Hepatocyte (in vitro differentiated cells): ENCODE data around the gene DCAF10. TPM values are rescaled to one million over a fixed set of nuclear protein-coding genes. Genes with fewer than 3 reads are reported as not detected.

Experiments used
- DNase-seq: peaks from one replicate; pipeline ENCODE4 v3.0.0-alpha.2; 2016; ENCODE audit warnings: low spot score
- H2AFZ ChIP-seq: fragments of 200-600 bp; sonication (generic); 2 replicates; pipeline ENCODE4 v1.6.0; 2016; ENCODE audit warnings: antibody characterized with exemption, mild to moderate bottlenecking
- H3K27ac ChIP-seq: fragments of 200-600 bp; sonication (generic); 2 replicates; pipeline ENCODE4 v1.5.1; 2016; ENCODE audit warnings: mild to moderate bottlenecking
- H3K27me3 ChIP-seq: fragments of 200-600 bp; sonication (generic); 2 replicates; pipeline ENCODE4 v1.6.1; 2016
- H3K36me3 ChIP-seq: fragments of 200-600 bp; sonication (generic); replicated peaks from 2 replicates; pipeline ENCODE4 v1.5.1; 2016; ENCODE audit warnings: low read depth; ENCODE audit not compliant: insufficient read depth
- H3K4me1 ChIP-seq: fragments of 200-600 bp; sonication (generic); 2 replicates; pipeline ENCODE4 v1.5.1; 2016; ENCODE audit warnings: mild to moderate bottlenecking, moderate library complexity; ENCODE audit not compliant: insufficient read depth
- H3K4me2 ChIP-seq: fragments of 200-600 bp; sonication (generic); 2 replicates; pipeline ENCODE4 v1.6.0; 2016
- H3K4me3 ChIP-seq: fragments of 200-600 bp; sonication (generic); 2 replicates; pipeline ENCODE4 v1.5.1; 2016; ENCODE audit warnings: mild to moderate bottlenecking
- H3K79me2 ChIP-seq: fragments of 200-600 bp; sonication (generic); 2 replicates; pipeline ENCODE4 v1.6.0; 2017; ENCODE audit warnings: mild to moderate bottlenecking
- H3K9me2 ChIP-seq: fragments of 200-600 bp; sonication (generic); replicated peaks from 2 replicates; pipeline ENCODE4 v1.6.0; 2017; ENCODE audit warnings: mild to moderate bottlenecking; ENCODE audit not compliant: insufficient read depth
- H3K9me3 ChIP-seq: fragments of 200-600 bp; sonication (generic); 2 replicates; pipeline ENCODE4 v1.5.1; 2016; ENCODE audit warnings: low read depth, mild to moderate bottlenecking
- H4K20me1 ChIP-seq: fragments of 200-600 bp; sonication (generic); 2 replicates; pipeline ENCODE4 v1.6.0; 2016; ENCODE audit warnings: mild to moderate bottlenecking; ENCODE audit not compliant: insufficient read depth, poor library complexity, severe bottlenecking
- CTCF ChIP-seq: fragments of 200-600 bp; sonication (generic); IDR thresholded peaks from 2 replicates; pipeline ENCODE4 v1.5.1; 2016; ENCODE audit warnings: antibody characterized with exemption, mild to moderate bottlenecking; ENCODE audit not compliant: poor library complexity
- EZH2 ChIP-seq: fragments of 200-600 bp; sonication (generic); IDR thresholded peaks from 2 replicates; pipeline ENCODE4 v1.6.1; 2016; ENCODE audit warnings: antibody characterized with exemption, mild to moderate bottlenecking, borderline replicate concordance
- EZH2phosphoT487 ChIP-seq: fragments of 200-600 bp; sonication (generic); IDR thresholded peaks from one replicate; pipeline ENCODE4 v1.6.1; 2018; ENCODE audit warnings: antibody characterized with exemption, mild to moderate bottlenecking, low read depth, moderate library complexity; ENCODE audit not compliant: unreplicated experiment, severe bottlenecking
- WGBS: methylation state at CpG from one replicate; pipeline ENCODE4 v1.1.6; 2016; ENCODE audit warnings: low lambda C conversion rate; ENCODE audit errors: missing lambda C conversion rate; 5-methylcytosine and 5-hydroxymethylcytosine counted together
- polyA plus RNA-seq: library from polyadenylated mRNA; unstranded; fragments of >200 nt; fragmentation: Nextera tagmentation; extraction: Ambion mirVana; gene quantifications from 2 replicates; pipeline ENCODE4 v1.2.1, GENCODE V29; 2016
- total RNA-seq: library from RNA; depleted of rRNA; stranded (reverse); fragments of >200 nt; gene quantifications from 2 replicates; pipeline ENCODE4 v1.2.3, GENCODE V29; 2014

Gene DCAF10
- total and polyA plus RNA-seq, 2 experiments from 2014 or later: 23.9 to 29.2 TPM

GRCh38 chr9:37859043-37859442 is 58.4 kb downstream of the DCAF10 start:
- H3K4me3 ChIP-seq: no peak overlapping the region
- no peaks in the 10 kb centered on the region for H3K9me2 ChIP-seq
- H2AFZ ChIP-seq: no peak overlapping the region
- H3K4me2 ChIP-seq: no peak overlapping the region
- H3K27me3 ChIP-seq: no peaks in the 10 kb centered on the region
- H3K79me2 ChIP-seq: no peaks in the 10 kb centered on the region
- no peaks in the 10 kb centered on the region for H3K9me3 ChIP-seq
- H4K20me1 ChIP-seq: no peaks in the 10 kb centered on the region
- H3K36me3 ChIP-seq: no peaks in the 10 kb centered on the region
- peak; percentile 21 for TF ChIP-seq CTCF
- no peak for TF ChIP-seq EZH2phosphoT487
- no peak for TF ChIP-seq EZH2
- no peak overlapping the region for H3K27ac ChIP-seq
- no peaks in the 10 kb centered on the region for H3K4me1 ChIP-seq
- no peak for DNase-seq
- WGBS: 97% methylated on average over 1 of the region's 1 CpG

DNA sequence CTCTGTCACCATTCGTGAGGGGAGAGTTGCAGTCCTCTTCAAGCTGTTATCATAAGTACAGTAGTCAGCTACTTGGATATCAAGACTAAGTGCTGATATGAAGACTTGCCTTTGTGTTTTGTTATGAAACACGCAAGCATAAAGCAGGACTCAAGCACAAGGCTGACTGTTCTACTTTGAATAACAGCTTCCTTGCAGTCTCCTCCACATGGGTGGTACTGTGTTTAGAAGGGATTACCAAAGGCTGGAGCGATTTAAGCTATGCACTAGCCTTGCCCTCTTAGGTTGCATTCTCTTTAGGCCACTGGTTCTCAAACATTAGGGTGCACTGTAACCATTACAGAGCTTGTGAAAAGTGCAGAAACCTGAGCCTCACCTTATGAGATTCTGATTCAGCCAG is 61.9 kb downstream of the DCAF10 start:
- Histone ChIP-seq H3K9me2 (no peaks in the 10 kb centered on the region), H3K4me2 (no peak overlapping the region), H3K4me1 (no peaks in the 10 kb centered on the region), H2AFZ (no peak overlapping the region), H3K79me2 (no peaks in the 10 kb centered on the region), H3K36me3 (no peaks in the 10 kb centered on the region), H3K27me3 (no peaks in the 10 kb centered on the region), H3K9me3 (no peaks in the 10 kb centered on the region), H4K20me1 (no peaks in the 10 kb centered on the region), H3K27ac (no peak overlapping the region), H3K4me3 (no peak overlapping the region)
- no peak for DNase-seq
- TF ChIP-seq EZH2phosphoT487 (no peak), EZH2 (no peak), CTCF (no peak)
- 90% methylated on average over 3 of the region's 3 CpGs for WGBS

GRCh38 chr9:37870081-37870798 is 69.6 kb downstream of the DCAF10 start:
- Histone ChIP-seq H3K36me3 (no peaks in the 10 kb centered on the region), H3K4me3 (no peak overlapping the region), H3K9me2 (no peaks in the 10 kb centered on the region), H3K9me3 (no peaks in the 10 kb centered on the region), H3K4me1 (peaks cover 5% of the 10 kb centered on the region), H3K27me3 (no peaks in the 10 kb centered on the region), H2AFZ (no peak overlapping the region), H3K27ac (no peak overlapping the region), H4K20me1 (no peaks in the 10 kb centered on the region), H3K4me2 (no peak overlapping the region), H3K79me2 (no peaks in the 10 kb centered on the region)
- no peak for DNase-seq
- 89% methylated on average over 5 of the region's 5 CpGs for WGBS
- no peak for TF ChIP-seq CTCF
- no peak for TF ChIP-seq EZH2
- TF ChIP-seq EZH2phosphoT487: no peak
